Panc1 (cell line): ENCODE measurements around the gene CREBBP.

Source experiments
- SIN3A ChIP-seq: IDR thresholded peaks from 2 replicates; pipeline ENCODE4 v1.6.1; 2012; ENCODE audit warnings: low read depth, mild to moderate bottlenecking, low read length, moderate library complexity, borderline replicate concordance; ENCODE audit not compliant: insufficient read depth
- TF ChIP-seq, protein P1 (sequence below): fragments of 450-650 bp; IDR thresholded peaks from 2 replicates; pipeline ENCODE4 v1.5.1; 2017; ENCODE audit warnings: mild to moderate bottlenecking

DNA sequence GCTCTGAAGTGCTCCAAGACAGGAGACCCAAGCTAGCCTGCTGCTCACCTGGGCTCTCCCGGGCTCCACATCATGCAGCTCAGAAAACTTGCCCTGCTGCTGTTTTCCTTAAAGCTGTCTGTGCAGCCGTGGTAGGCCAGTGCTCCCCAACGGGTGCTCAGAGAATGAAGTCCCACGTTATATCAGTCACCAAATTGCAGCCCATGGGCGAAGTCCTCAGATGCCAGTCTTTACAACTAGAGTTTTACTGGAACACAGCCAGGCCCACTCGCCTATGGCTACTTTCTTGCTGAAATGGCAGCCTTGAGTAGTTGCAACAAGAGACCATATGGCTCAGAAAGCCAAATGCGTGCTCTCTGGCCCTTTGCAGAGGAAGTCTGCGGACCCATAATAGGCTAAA is 6.3 kb downstream of the CREBBP start:
- TF ChIP-seq, protein P1, sequence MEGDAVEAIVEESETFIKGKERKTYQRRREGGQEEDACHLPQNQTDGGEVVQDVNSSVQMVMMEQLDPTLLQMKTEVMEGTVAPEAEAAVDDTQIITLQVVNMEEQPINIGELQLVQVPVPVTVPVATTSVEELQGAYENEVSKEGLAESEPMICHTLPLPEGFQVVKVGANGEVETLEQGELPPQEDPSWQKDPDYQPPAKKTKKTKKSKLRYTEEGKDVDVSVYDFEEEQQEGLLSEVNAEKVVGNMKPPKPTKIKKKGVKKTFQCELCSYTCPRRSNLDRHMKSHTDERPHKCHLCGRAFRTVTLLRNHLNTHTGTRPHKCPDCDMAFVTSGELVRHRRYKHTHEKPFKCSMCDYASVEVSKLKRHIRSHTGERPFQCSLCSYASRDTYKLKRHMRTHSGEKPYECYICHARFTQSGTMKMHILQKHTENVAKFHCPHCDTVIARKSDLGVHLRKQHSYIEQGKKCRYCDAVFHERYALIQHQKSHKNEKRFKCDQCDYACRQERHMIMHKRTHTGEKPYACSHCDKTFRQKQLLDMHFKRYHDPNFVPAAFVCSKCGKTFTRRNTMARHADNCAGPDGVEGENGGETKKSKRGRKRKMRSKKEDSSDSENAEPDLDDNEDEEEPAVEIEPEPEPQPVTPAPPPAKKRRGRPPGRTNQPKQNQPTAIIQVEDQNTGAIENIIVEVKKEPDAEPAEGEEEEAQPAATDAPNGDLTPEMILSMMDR: no peak
- no peak for TF ChIP-seq SIN3A
